GM19438 (cell line): ENCODE data around the gene STAC2.

ENCODE experiments used
- ATAC-seq: cut with Tn5 transposase; IDR thresholded peaks from one replicate; pipeline ENCODE4 v1.9.1; 2021; ENCODE audit warnings: low read depth; ENCODE audit not compliant: unreplicated experiment

Gene STAC2

GRCh38 chr17:39167476-39167875 lies 58.3 kb downstream of the STAC2 start:
- no peak for ATAC-seq

- ATAC-seq: no peak
These were observed 59.1 kb downstream of the STAC2 start for GRCh38 chr17:39166437-39167335.

GRCh38 chr17:39165841-39166349 lies 59.9 kb downstream of the STAC2 start, which contains the start of gene ARL5C:
Gene ARL5C (minus strand): TSS chr17:39166161. CDS start chr17:39165760, 401 bp downstream.
- no peak for ATAC-seq

DNA sequence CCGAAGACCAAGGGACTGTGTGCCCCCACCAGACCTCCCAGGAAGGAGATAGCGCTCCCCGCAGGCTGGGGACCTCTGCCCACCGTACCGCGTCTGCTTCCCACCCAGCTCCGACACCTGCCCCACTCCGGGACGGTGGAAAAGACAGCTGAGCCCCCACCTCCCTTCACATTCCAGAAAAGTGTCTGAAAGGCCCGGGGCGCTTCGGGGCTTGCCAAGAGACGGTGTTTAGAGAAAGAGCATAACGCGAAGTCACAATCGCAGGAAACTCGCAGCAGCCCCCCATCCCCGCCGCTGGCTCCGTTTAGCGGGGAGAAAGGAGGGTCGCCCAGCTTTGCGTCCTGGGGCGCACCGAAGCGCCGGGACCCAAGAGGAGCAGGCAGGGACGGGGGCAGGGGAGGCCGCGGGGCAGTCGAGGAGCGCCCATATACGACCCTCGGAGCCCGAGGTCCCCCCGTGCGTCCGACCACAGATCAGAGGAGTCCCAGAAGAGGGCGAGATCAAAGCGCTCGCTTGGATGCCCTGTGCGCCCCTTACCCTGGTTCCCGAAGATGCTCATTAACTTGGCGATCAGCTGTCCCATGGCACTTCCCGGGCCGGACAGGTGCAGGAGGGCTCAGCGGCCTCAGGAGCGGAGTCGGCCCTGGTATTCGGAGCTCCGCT lies 60.4 kb downstream of the STAC2 start:
- ATAC-seq: no peak

- ATAC-seq: no peak
These were observed 61.0 kb downstream of the STAC2 start for GRCh38 chr17:39164675-39165143.

GRCh38 chr17:39161962-39162361 lies 63.8 kb downstream of the STAC2 start:
- no peak for ATAC-seq
